T-cell (primary cell): Measurements from ENCODE around the gene ZWILCH. TPM values are rescaled to one million over a fixed set of nuclear protein-coding genes. Genes with fewer than 3 reads are reported as not detected.
"Not testable (repeated sequence)": the region's sequence is repeated elsewhere in the genome, so short reads cannot be mapped to it uniquely, and the experiment has no call there.

ENCODE experiments used
- ATAC-seq, 4 experiments: fragments of 200-7000 bp in 3 of 4; fragments of 150-1000 bp in 1 of 4; cut with Tn5 transposase; replicated peaks in 1 of 4; 1 replicate in 3 of 4; 2 replicates in 1 of 4; pipeline ENCODE4 v1.10.0; 2021; ENCODE audit warnings: moderate library complexity in 3 of 4, mild to moderate bottlenecking in 2 of 4, moderate number of reproducible peaks in 1 of 4
- CTCF ChIA-PET, 2 donors: fragments of 300-600 bp; sonication (Branson Sonifier 250); formaldehyde crosslinking; loops; one replicate each; lab custom pipeline; 2022; ENCODE audit warnings: antibody characterized with exemption in 2 of 2; lab: Charles Lee
- POLR2A ChIA-PET, 2 donors: fragments of 300-600 bp; sonication (Branson Sonifier 250); formaldehyde crosslinking; loops; one replicate each; lab custom pipeline; 2022; ENCODE audit warnings: antibody characterized with exemption in 2 of 2; lab: Charles Lee
- DNase-seq, 35 experiments: peaks; one replicate each; pipeline versions ENCODE4 v3.0.0 to v3.0.0-alpha.2; 2013 to 2023
- H3K27ac ChIP-seq: one replicate; pipeline ENCODE4 v1.5.1; 2013; ENCODE audit warnings: low read length
- H3K27me3 ChIP-seq, 2 experiments: replicated peaks in 1 of 2; 1 replicate in 1 of 2; 2 replicates in 1 of 2; pipeline versions ENCODE4 v1.6.1 to v1.7.0; 2013; ENCODE audit warnings: low read length in 1 of 2, mixed read lengths in 1 of 2; ENCODE audit not compliant: control insufficient read depth in 2 of 2, insufficient read depth in 2 of 2; ENCODE audit errors: extremely low read depth in 1 of 2
- H3K36me3 ChIP-seq, 2 donors: 1 replicate in 1 of 2; 2 replicates in 1 of 2; pipeline versions ENCODE4 v1.6.1 to v1.7.0; 2013; ENCODE audit warnings: low read length in 1 of 2; ENCODE audit not compliant: control insufficient read depth in 2 of 2, insufficient read depth in 1 of 2; ENCODE audit errors: extremely low read depth in 1 of 2
- H3K4me1 ChIP-seq, 2 experiments: 1 replicate in 1 of 2; 2 replicates in 1 of 2; pipeline versions ENCODE4 v1.6.1 to v1.7.0; 2013; ENCODE audit warnings: low read length in 2 of 2, mixed read lengths in 1 of 2; ENCODE audit not compliant: insufficient read depth in 2 of 2, control insufficient read depth in 1 of 2; ENCODE audit errors: extremely low read depth in 1 of 2
- H3K4me3 ChIP-seq, 2 donors: 1 replicate in 1 of 2; 2 replicates in 1 of 2; pipeline versions ENCODE4 v1.5.1 to v1.7.0; 2013; ENCODE audit warnings: mild to moderate bottlenecking in 2 of 2, low read length in 1 of 2, moderate library complexity in 1 of 2; ENCODE audit not compliant: control insufficient read depth in 1 of 2; ENCODE audit errors: extremely low read depth in 1 of 2
- H3K9me3 ChIP-seq: 2 replicates; pipeline ENCODE4 v1.7.0; 2013
- H3K27ac Mint-ChIP-seq, 2 donors: one replicate each; pipeline ENCODE4 v1.8.0; 2020 to 2021; ENCODE audit warnings: mild to moderate bottlenecking in 2 of 2, mixed read lengths in 2 of 2
- H3K27me3 Mint-ChIP-seq, 2 donors: one replicate each; pipeline ENCODE4 v1.8.0; 2021 to 2022; ENCODE audit warnings: mixed read lengths in 2 of 2
- H3K36me3 Mint-ChIP-seq: one replicate; pipeline ENCODE4 v1.8.0; 2021; ENCODE audit warnings: mixed read lengths
- H3K4me1 Mint-ChIP-seq, 3 donors: one replicate each; pipeline ENCODE4 v1.8.0; 2020 to 2022; ENCODE audit warnings: mixed read lengths in 3 of 3, mild to moderate bottlenecking in 1 of 3
- H3K4me3 Mint-ChIP-seq, 3 donors: one replicate each; pipeline ENCODE4 v1.8.0; 2020 to 2022; ENCODE audit warnings: mild to moderate bottlenecking in 3 of 3, mixed read lengths in 3 of 3, moderate library complexity in 3 of 3
- H3K9me3 Mint-ChIP-seq, 3 donors: one replicate each; pipeline ENCODE4 v1.8.0; 2020 to 2022; ENCODE audit warnings: mixed read lengths in 3 of 3
- WGBS: methylation state at CpG from one replicate; pipeline ENCODE4 v1.1.5; 2013; ENCODE audit warnings: missing lambda C conversion rate; ENCODE audit not compliant: insufficient coverage; 5-methylcytosine and 5-hydroxymethylcytosine counted together
- total RNA-seq, 35 experiments: library from RNA in 6 of 35; stranded (reverse) in 6 of 35; fragments of 120-200 nt in 1 of 35; gene quantifications; one replicate each; pipeline versions ENCODE4 v1.2.1 to v1.2.4 and lab custom pipeline; 2013 to 2026

Gene ZWILCH
- total RNA-seq, 5 donors from 2014 or later (not counting 1 experiment from before 2014, with no cell fraction given): 4.9 to 9.2 (median 6.2) TPM

DNA sequence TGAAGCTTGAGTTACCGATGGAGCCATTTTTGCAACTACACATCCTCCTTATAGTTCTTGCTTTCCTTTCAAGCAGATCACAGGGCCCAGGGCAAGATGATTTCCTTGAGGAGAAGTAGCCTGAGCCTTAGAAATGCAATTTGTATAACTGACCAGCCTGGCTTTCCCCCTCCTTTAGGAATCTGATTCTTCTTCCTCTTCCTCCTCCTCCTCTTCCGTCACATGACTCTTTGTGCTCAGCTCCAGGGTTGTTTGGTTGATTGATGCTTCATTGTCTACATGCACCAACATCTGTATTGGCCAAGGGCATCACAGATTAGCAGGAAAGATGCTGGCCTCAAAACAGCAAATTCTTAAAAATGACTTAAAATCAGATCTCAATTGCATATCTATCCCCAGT, 10.9 kb upstream of the ZWILCH start:
- DNase-seq (no peak), ATAC-seq (no peak)
- H3K9me3 Mint-ChIP-seq: no peaks in the 10 kb centered on the region
- H3K27ac Mint-ChIP-seq: peak overlapping the region in 1 of 2 donors; percentile 12
- H3K27ac ChIP-seq: no peak overlapping the region
- H3K9me3 ChIP-seq: no peaks in the 10 kb centered on the region
- H3K4me3 Mint-ChIP-seq: no peak overlapping the region
- no peaks in the 10 kb centered on the region for H3K27me3 ChIP-seq
- peaks cover 41 to 53% (median 43%) of the 10 kb centered on the region in 3 donors for H3K4me1 Mint-ChIP-seq
- ChIA-PET CTCF (interaction anchor here in 1 of 2 donors (0.5 kb wide), 1 partner anchor 376 kb away, joined by 3 read pairs; no protein-coding TSS in a partner anchor), POLR2A (interaction anchor here in 1 of 2 donors (0.7 kb wide), 1 partner anchor 928 kb away, joined by 3 read pairs; no protein-coding TSS in a partner anchor)
- WGBS: no CpG with 5 or more reads among the region's 2 CpGs
- no peaks in the 10 kb centered on the region for H3K27me3 Mint-ChIP-seq
- peaks cover 51% of the 10 kb centered on the region for H3K36me3 Mint-ChIP-seq
- H3K36me3 ChIP-seq: peaks cover 8 to 74% of the 10 kb centered on the region in 2 donors
- H3K4me1 ChIP-seq: peaks cover 7 to 29% of the 10 kb centered on the region in 2 experiments
- no peak overlapping the region for H3K4me3 ChIP-seq

DNA sequence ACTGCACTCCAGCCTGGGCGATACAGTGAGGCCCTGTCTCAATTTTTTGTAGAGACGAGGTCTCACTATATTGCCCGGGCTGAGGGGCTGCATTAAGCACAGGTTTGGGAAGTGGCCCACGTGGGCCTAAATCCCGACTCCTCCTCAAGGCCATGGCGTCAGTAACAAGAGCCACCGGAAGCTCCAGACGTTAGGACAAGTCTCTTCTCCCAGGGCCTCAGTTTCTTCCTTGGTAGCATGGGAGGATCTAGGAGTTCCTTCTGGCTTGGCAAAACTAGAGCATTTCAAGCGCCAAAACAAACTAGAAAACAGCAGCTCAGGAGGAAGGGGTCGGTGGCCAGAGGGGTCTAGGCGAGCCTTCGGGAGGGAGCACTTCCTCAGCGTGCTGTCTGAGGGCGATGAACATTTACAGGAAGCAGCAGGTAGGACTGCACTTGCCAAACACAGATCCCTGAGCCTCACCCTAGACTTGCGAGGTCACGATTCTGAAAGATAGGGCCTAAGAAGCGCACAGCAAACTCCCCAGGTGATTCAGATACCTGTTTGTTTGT, 8.1 kb upstream of the ZWILCH start:
- Mint-ChIP-seq H3K36me3 (peaks cover 55% of the 10 kb centered on the region), H3K4me3 (peak overlapping the region; percentile 93 to 97 (median 96)), H3K27me3 (no peaks in the 10 kb centered on the region), H3K4me1 (peaks cover 55 to 59% (median 55%) of the 10 kb centered on the region in 3 donors), H3K9me3 (no peaks in the 10 kb centered on the region), H3K27ac (peak overlapping the region; percentile 94 to 97)
- CTCF ChIA-PET: interaction anchor here (0.6 to 3.6 kb wide), 6 partner anchors 13 to 988 kb away, joined by 4 to 40 read pairs (median 14); partner anchors contain the start of genes DIS3L (in 1 of the 2), MAP2K1 (in 1 of the 2) and TIPIN (in 1 of the 2)
- POLR2A ChIA-PET: interaction anchor here in 1 of 2 donors (0.6 to 0.9 kb wide), 3 partner anchors 108 to 209 kb away, joined by 3 read pairs; no protein-coding TSS in a partner anchor
- peak in 3 of 4 experiments; percentile 54 to 60 (median 55) for ATAC-seq
- H3K4me1 ChIP-seq: peaks cover 7 to 29% of the 10 kb centered on the region in 2 experiments
- no peaks in the 10 kb centered on the region for H3K27me3 ChIP-seq
- 13% methylated on average over 14 of the region's 17 CpGs for WGBS
- no peaks in the 10 kb centered on the region for H3K9me3 ChIP-seq
- peak in 6 of 35 experiments; percentile 1 to 16 (median 8) for DNase-seq
- peak overlapping the region; percentile 89 for H3K27ac ChIP-seq
- peak overlapping the region; percentile 82 to 94 for H3K4me3 ChIP-seq
- H3K36me3 ChIP-seq: peaks cover 0 to 76% of the 10 kb centered on the region in 2 donors

DNA sequence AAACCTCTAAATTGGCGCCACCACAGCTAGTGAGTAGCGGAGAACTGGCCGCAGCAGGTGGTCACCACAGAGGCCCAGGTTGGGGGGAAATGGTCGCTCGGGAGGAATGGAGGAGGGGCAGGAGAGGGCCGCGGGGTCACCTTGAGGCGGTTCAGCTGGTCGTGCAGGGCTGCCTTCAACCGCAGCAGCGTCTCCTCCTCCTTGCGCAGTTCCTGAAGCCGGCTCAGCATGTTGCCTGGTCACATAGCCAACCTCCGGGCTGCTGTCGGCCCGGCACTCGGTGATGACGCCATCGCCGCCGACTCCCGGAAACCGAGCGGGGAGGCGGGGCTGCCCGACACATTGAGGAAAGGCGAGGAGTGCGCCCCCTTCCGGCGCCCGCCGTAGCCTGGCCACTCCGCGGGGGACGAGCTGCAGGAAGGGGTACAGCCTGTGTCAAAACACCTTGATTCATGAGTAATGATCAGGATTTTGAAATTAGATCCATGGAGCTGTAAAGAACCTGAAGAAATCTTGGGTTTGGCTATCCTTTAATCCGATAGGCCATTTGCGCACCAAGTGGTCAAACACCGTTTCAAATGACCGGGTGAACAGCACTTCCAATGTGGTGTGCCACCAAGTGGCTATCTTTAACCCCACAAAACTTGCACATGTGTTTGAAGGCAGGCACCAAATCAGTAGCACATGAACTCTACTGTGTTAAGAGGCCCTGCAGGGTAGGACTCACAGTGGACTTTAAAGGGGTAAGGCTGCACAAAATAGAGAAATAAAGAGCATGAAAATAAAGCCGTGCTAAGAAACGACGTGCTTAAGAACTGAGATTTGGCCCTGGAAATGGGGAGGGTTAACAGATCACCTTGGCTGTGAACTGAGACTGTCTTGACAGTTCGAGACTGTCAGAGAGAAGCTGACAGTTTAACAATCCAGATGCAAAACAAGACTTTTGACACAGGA, 7.3 kb upstream of the ZWILCH start, which contains the start of gene SNAPC5:
SNAPC5 (minus strand) TSS at position 261 of the 954 bp plus-strand sequence; CDS start at position 230, 31 bp downstream.
- Mint-ChIP-seq H3K27ac (peak within 1 kb of the TSS; percentile 94 to 97), H3K4me3 (peak within 1 kb of the TSS; percentile 93 to 97 (median 96)), H3K36me3 (peaks cover 56% of the 10 kb centered on the region), H3K4me1 (peaks cover 62 to 66% (median 62%) of the 10 kb centered on the region in 3 donors), H3K9me3 (no peaks in the 10 kb centered on the region), H3K27me3 (no peaks in the 10 kb centered on the region)
- Histone ChIP-seq H3K4me3 (peak within 1 kb of the TSS; percentile 82 to 94), H3K9me3 (no peaks in the 10 kb centered on the region), H3K27me3 (no peaks in the 10 kb centered on the region), H3K4me1 (peaks cover 13 to 33% of the 10 kb centered on the region in 2 experiments), H3K27ac (peak within 1 kb of the TSS; percentile 89), H3K36me3 (peaks cover 0 to 78% of the 10 kb centered on the region in 2 donors)
- WGBS: 5% methylated on average over 36 of the region's 43 CpGs
- peak; percentile 90 to 93 (median 92) for ATAC-seq
- peak; percentile 94 to 99 (median 97) for DNase-seq
- CTCF ChIA-PET: interaction anchor here (0.6 to 3.6 kb wide), 18 partner anchors 8 to 990 kb away, joined by 3 to 40 read pairs (median 5); partner anchors contain the start of genes DIS3L (in 1 of the 2), MAP2K1 (in 1 of the 2) and TIPIN (in 1 of the 2)
- POLR2A ChIA-PET: interaction anchor here (0.5 to 0.9 kb wide), 3 partner anchors 109 to 210 kb away, joined by 3 read pairs; no protein-coding TSS in a partner anchor

DNA sequence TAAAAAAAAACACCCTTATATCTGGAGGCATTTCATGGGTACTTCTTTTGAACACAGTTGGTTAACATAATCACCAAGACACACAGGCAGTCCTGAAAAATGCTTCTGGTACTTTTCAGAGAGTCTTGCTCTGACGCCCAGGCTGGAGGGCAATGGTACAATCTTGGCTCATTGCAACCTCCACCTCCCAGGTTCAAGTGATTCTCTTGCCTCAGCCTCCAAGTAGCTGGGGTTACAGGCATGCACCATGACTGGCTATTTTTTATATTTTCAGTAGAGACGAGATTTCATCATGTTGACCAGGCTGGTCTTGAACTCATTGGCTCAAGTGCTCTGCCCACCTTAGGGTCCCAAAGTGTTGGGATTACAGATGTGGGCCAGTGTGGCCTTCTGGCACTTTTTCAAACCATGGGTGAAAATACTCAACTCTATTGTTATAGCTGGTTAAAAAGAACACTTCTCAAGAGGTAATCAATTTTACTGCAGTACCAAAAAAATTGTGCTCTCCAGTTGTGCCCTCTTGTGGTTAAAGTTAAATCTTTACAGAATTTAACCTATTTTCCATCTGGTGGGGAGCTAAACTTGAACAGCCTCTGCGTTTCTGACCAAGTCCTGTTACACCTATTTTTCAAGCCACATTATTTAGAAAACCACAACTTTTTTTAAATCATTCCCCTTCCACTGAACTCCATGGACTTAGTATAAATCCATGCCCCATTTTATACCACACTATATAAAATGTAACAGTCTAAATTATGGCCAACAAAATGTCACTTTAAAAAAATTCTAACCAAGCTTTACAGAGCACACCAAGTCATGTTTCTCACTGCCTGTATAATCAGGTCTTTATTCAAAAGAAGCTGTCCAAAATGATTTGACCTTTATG, 6.4 kb upstream of the ZWILCH start:
- peaks cover 22 to 41% of the 10 kb centered on the region in 2 experiments for H3K4me1 ChIP-seq
- H3K4me3 Mint-ChIP-seq: peak overlapping the region in 2 of 3 donors; percentile 96 to 97

DNA sequence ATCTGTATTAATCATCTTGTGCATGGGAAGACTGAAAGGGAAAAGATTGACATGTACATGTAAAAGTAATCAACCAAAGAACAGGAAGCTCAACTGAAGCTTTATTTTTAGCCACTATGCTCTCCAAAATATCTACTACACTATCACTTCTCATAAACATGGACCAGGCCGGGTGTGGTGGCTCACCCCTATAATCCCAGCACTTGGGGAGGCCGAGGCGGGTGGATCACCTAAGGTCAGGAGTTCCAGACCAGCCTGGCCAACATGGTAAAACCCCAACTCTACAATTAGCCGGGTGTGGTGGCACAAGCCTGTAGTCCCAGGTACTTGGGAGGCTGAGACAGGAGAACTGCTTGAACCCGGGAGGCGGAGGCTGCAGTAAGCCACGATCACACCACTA, 4.8 kb upstream of the ZWILCH start:
- Histone ChIP-seq H3K36me3 (peaks cover 0 to 58% of the 10 kb centered on the region in 2 donors), H3K4me1 (peaks cover 26 to 45% of the 10 kb centered on the region in 2 experiments)
- H3K4me3 ChIP-seq, H3K4me3 Mint-ChIP-seq, DNase-seq, H3K27me3 ChIP-seq, H3K9me3 ChIP-seq, POLR2A ChIA-PET, H3K9me3 Mint-ChIP-seq, H3K27ac ChIP-seq, ATAC-seq, H3K27me3 Mint-ChIP-seq: not testable (repeated sequence)
- peak overlapping the region; percentile 28 to 31 for H3K27ac Mint-ChIP-seq
- H3K4me1 Mint-ChIP-seq: peaks cover 68 to 74% (median 73%) of the 10 kb centered on the region in 3 donors
- 87% methylated on average over 3 of the region's 7 CpGs for WGBS
- peaks cover 44% of the 10 kb centered on the region for H3K36me3 Mint-ChIP-seq
- CTCF ChIA-PET: interaction anchor here in 1 of 2 donors (1.8 to 3.6 kb wide), 2 partner anchors 29 to 99 kb away, joined by 6 to 40 read pairs; no protein-coding TSS in a partner anchor

More for the DNA sequence above, 6.4 kb upstream of the ZWILCH start:
- H3K4me3 ChIP-seq: no peak overlapping the region
- peaks cover 71 to 75% (median 72%) of the 10 kb centered on the region in 3 donors for H3K4me1 Mint-ChIP-seq
- H3K27ac ChIP-seq: peak overlapping the region; percentile 89
- ATAC-seq: no peak
- H3K27me3 Mint-ChIP-seq: no peaks in the 10 kb centered on the region
- no peaks in the 10 kb centered on the region for H3K27me3 ChIP-seq
- peak in 5 of 35 experiments; percentile 7 to 65 (median 19) for DNase-seq
- WGBS: 60% methylated on average over 1 of the region's 3 CpGs
- POLR2A ChIA-PET: interaction anchor here (0.5 to 0.7 kb wide), 4 partner anchors 12 to 894 kb away, joined by 3 to 7 read pairs (median 4); no protein-coding TSS in a partner anchor
- H3K36me3 Mint-ChIP-seq: peaks cover 51% of the 10 kb centered on the region
- H3K36me3 ChIP-seq: peaks cover 0 to 74% of the 10 kb centered on the region in 2 donors
- H3K27ac Mint-ChIP-seq: peak overlapping the region; percentile 73 to 97
- H3K9me3 ChIP-seq: no peaks in the 10 kb centered on the region
- CTCF ChIA-PET: interaction anchor here (0.6 to 3.6 kb wide), 19 partner anchors 9 to 1790 kb away, joined by 3 to 40 read pairs (median 5); partner anchors contain the start of genes DIS3L (in 1 of the 2), MAP2K1 (in 1 of the 2) and TIPIN (in 1 of the 2)
- H3K9me3 Mint-ChIP-seq: no peaks in the 10 kb centered on the region
